Muscle layer of colon (tissue), 2 donors: ENCODE results near the gene LCE5A.
"Not testable (repeated sequence)": the region's sequence is repeated elsewhere in the genome, so short reads cannot be mapped to it uniquely, and the experiment has no call there.

Experiments used
- H3K27ac ChIP-seq: one replicate; pipeline ENCODE4 v1.7.0; 2013; ENCODE audit warnings: low read depth, mild to moderate bottlenecking, low read length, moderate library complexity
- H3K27me3 ChIP-seq, 2 donors: one replicate each; pipeline ENCODE4 v1.7.0; 2013; ENCODE audit warnings: low read length in 2 of 2, mild to moderate bottlenecking in 2 of 2; ENCODE audit not compliant: insufficient read depth in 2 of 2, control insufficient read depth in 1 of 2
- H3K36me3 ChIP-seq: one replicate; pipeline ENCODE4 v1.7.0; 2013; ENCODE audit warnings: mild to moderate bottlenecking, low read length; ENCODE audit not compliant: insufficient read depth
- H3K4me1 ChIP-seq: one replicate; pipeline ENCODE4 v1.7.0; 2013; ENCODE audit warnings: mild to moderate bottlenecking, low read length; ENCODE audit not compliant: insufficient read depth
- H3K4me3 ChIP-seq, 2 donors: one replicate each; pipeline ENCODE4 v1.7.0; 2013; ENCODE audit warnings: low read length in 2 of 2, low read depth in 1 of 2, mild to moderate bottlenecking in 1 of 2, moderate library complexity in 1 of 2
- H3K9ac ChIP-seq: one replicate; pipeline ENCODE4 v1.7.0; 2013; ENCODE audit warnings: low read length
- H3K9me3 ChIP-seq: one replicate; pipeline ENCODE4 v1.7.0; 2013; ENCODE audit warnings: mild to moderate bottlenecking, low read length
- donor health status: abdominal sarcoma.
- donor health status: Adenocarcinoma of cecum.

The LCE5A gene

DNA sequence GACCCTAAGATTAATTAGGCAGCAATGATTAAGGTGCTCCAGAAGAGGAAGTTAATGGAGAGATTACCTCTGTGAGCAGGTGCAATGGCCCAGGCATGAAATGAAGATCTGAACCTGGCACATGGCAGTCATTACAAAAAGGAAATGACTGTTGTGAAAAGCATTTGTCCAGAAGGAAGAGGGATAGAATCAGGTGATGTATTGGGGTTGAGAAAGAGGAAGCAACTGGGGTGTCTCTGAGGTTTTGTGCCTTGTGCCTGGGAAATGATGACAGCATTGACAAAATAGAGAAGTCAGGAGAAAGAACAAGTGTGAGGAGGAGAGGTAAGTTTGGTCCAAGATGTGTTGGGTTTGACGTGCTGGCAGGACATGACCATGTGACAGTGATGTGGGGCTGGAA is 9.2 kb downstream of the LCE5A start:
- peaks cover 9 to 10% of the 10 kb centered on the region in 2 donors for H3K27me3 ChIP-seq
- no peak overlapping the region for H3K9ac ChIP-seq
- no peaks in the 10 kb centered on the region for H3K4me1 ChIP-seq
- H3K36me3 ChIP-seq = no peaks in the 10 kb centered on the region
- no peak overlapping the region for H3K27ac ChIP-seq
- H3K4me3 ChIP-seq = no peak overlapping the region
- no peaks in the 10 kb centered on the region for H3K9me3 ChIP-seq

DNA sequence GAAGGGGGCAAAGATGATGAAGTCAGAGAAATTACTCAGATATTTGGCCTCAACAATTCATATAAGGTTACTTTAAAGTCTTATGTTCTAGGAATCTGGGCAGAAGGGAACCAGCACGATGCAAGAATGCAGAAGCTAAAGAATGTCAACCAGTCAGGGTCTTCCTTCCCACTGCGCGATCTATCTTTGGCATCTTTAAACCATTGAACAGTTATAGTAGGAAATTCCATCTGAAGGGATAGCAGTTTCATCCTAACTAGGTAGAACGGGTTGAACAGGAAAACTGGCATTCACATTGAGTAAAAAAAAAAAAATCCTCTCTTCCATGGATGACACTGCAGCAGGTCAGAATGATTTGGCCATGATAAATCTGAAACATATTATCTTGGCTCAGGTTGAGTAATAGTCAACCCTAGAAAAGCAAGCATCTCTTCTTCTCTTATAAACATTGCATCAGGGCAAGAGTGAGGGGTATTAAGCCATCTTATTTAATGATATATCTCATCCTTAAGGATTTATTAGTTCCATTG is 10.0 kb downstream of the LCE5A start:
- no peaks in the 10 kb centered on the region for H3K9me3 ChIP-seq
- peaks cover 6 to 10% of the 10 kb centered on the region in 2 donors for H3K27me3 ChIP-seq
- H3K36me3 ChIP-seq = no peaks in the 10 kb centered on the region
- H3K27ac ChIP-seq = no peak overlapping the region
- no peak overlapping the region for H3K4me3 ChIP-seq
- no peak overlapping the region for H3K9ac ChIP-seq
- H3K4me1 ChIP-seq = no peaks in the 10 kb centered on the region

DNA sequence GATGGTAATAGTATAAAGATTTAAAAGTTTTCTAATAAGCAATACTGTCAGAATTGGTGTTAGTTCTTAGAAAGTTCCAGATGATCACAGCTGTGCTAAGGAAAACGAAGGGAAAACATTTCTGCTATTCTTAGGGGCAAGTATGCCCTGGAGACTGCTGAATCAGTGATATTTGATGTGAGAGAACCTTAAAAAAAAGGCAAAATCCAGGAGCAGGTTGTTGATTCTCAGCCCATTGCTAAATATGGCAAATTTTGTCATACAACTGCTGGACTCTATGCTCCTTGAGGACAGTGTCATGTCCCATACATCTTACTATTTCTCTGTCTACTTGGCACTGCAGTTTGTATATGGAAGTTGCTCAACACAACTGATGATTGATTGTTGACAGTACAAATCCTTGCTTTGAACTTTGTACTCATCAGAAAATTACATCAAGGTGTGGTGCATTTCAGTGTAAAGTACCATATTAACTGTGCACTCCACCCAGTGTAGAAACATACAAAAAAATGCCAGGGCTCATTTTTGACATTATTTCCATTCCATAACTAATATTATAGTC is 14.6 kb downstream of the LCE5A start:
- H3K36me3 ChIP-seq = no peaks in the 10 kb centered on the region
- H3K27me3 ChIP-seq = no peaks in the 10 kb centered on the region
- no peak overlapping the region for H3K27ac ChIP-seq
- no peak overlapping the region for H3K9ac ChIP-seq
- H3K4me3 ChIP-seq = no peak overlapping the region
- H3K9me3 ChIP-seq = no peaks in the 10 kb centered on the region
- no peaks in the 10 kb centered on the region for H3K4me1 ChIP-seq

DNA sequence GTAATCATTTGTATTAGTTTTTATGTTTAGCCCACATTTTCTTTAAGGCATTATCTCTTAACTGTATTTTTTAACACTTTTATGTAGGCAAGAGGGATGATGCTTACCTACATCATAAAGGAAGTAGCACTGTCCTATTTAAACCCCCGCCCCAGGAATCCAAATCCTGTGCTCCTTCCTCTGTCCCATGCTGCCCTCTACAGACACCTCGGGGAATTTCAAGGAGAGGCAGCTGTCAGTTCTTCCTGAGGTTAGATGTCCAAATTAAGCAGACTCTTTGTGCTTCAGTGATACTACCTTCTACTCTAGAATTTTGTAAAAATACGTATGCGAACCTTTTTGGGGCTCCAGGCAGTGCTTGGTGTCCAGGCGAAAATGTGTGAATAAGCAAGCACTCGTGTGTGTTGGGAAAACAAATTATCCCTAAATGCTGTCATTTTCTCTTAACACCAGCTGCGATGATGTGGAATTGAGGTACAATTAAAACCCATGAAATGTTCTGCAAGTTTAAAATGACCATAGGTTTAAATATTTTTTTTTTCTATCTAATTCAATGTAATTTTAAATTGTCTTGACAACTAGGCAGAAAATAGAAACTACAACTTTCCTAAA is 22.8 kb downstream of the LCE5A start:
- Histone ChIP-seq H3K27ac (no peak overlapping the region), H3K4me1 (no peaks in the 10 kb centered on the region), H3K9me3 (no peaks in the 10 kb centered on the region), H3K27me3 (no peaks in the 10 kb centered on the region), H3K4me3 (no peak overlapping the region), H3K36me3 (no peaks in the 10 kb centered on the region), H3K9ac (no peak overlapping the region)

DNA sequence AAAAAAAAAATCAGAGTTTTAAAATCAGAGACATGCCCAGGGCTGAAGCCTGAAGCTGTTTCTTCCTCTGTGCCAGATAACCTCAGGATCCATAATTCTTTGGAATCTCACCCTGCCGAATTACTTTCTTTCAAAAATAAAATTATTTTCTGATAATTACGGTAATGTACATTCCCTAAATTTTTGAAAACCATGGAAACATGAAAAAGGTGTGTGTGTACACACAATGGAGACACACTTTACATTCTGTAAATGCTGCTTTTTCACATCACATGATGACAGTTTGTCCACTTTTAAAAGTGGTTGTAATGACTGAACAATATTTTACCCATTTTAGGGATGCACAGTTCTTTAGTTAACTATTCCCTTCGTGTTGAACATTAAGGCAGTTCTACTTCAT is 25.2 kb downstream of the LCE5A start:
- H3K9me3 ChIP-seq = no peaks in the 10 kb centered on the region
- H3K9ac ChIP-seq = no peak overlapping the region
- no peaks in the 10 kb centered on the region for H3K36me3 ChIP-seq
- H3K27ac ChIP-seq = no peak overlapping the region
- H3K4me1 ChIP-seq = no peaks in the 10 kb centered on the region
- H3K27me3 ChIP-seq = no peaks in the 10 kb centered on the region
- H3K4me3 ChIP-seq = no peak overlapping the region

DNA sequence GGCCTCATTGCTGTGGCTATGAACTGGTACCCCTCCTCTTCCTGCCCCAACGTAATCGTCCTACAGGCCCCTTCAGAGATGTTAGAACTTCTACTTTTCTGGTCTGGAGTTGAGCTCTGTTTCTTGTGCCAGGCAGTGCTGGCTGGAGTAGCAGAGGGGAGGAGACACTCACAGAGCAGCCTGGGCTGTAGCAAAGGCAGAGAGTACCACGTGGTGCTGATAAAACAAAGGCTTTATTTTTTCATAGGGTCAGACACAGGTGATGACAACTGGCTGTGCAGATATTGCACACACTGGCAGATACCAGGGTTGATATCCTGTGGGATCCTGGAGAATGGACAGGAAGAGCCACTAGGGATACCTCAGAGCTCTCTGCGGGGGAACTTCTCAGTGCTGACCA is 26.9 kb downstream of the LCE5A start:
- Histone ChIP-seq H3K4me1 (no peaks in the 10 kb centered on the region), H3K9ac (no peak overlapping the region)

DNA sequence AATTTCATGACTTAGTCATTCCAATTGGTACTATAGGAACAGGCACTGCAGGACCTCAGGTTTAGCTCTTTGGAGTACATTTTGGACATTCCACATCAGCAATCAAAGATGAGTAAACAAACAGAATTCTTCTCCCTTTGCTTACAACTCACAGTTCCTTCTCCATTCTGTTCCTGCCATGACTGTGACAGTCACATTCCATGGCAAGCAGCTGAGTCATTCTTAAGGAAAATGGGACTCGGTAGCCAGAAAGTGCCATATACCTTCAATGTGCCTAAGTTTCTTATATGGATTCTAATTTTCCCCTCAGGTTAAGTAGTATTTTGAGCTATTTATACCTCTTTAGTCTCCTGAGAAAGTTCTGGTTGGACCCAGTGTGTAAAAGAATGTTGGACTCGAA is 29.3 kb downstream of the LCE5A start:
- no peak overlapping the region for H3K9ac ChIP-seq
- no peaks in the 10 kb centered on the region for H3K9me3 ChIP-seq
- H3K27ac ChIP-seq = no peak overlapping the region
- H3K36me3 ChIP-seq = no peaks in the 10 kb centered on the region
- no peak overlapping the region for H3K4me3 ChIP-seq
- H3K27me3 ChIP-seq = no peaks in the 10 kb centered on the region
- H3K4me1 ChIP-seq = no peaks in the 10 kb centered on the region

More for the DNA sequence above, 26.9 kb downstream of the LCE5A start:
- Histone ChIP-seq H3K27ac (no peak overlapping the region), H3K4me3 (no peak overlapping the region), H3K9me3 (no peaks in the 10 kb centered on the region), H3K36me3 (no peaks in the 10 kb centered on the region), H3K27me3 (no peaks in the 10 kb centered on the region)

DNA sequence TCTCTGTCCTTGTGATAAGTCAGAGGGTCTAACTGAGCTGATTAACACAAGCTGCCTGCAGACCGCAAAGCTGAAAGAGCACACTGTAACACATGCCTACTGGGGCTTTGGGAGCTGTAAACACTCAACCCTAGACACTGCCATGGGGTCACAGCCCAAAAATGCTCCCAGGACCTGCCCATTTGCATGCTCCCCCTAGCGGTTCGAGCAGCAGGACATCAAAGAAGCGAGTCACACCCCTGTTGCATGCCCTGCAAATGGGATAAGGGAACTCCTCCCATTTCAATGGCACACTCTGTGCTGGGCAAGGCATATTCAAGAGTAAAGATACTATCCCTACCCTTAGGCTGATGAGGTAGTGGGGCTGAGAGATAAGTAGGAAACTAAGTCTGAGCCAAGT is 33.2 kb downstream of the LCE5A start:
- no peaks in the 10 kb centered on the region for H3K9me3 ChIP-seq
- no peaks in the 10 kb centered on the region for H3K4me1 ChIP-seq
- H3K27me3 ChIP-seq = no peaks in the 10 kb centered on the region
- no peak overlapping the region for H3K9ac ChIP-seq
- no peak overlapping the region for H3K27ac ChIP-seq
- H3K36me3 ChIP-seq = no peaks in the 10 kb centered on the region
- H3K4me3 ChIP-seq = no peak overlapping the region

DNA sequence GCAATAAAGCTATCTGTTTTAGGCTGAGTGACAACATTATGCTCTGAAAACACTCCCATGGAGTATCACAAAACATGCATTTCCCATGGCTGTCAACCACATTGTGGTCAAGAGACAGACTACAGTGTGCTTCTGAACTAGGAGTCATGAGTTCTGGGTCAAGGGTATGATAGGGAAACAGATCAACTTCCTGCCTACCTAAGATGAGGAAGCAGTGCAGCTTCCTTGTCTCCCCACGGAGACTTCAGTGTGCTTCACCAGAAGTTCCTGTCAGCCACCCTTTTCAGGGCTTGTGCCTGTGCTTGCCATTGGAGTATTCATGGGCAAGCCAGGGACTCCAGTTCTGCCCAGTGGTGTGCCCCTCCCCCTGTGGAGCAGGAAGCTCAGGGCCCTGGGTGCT is 36.1 kb downstream of the LCE5A start:
- Histone ChIP-seq H3K4me1 (no peaks in the 10 kb centered on the region), H3K9ac (no peak overlapping the region), H3K27ac (no peak overlapping the region), H3K36me3 (no peaks in the 10 kb centered on the region), H3K27me3 (no peaks in the 10 kb centered on the region), H3K4me3 (no peak overlapping the region), H3K9me3 (no peaks in the 10 kb centered on the region)

DNA sequence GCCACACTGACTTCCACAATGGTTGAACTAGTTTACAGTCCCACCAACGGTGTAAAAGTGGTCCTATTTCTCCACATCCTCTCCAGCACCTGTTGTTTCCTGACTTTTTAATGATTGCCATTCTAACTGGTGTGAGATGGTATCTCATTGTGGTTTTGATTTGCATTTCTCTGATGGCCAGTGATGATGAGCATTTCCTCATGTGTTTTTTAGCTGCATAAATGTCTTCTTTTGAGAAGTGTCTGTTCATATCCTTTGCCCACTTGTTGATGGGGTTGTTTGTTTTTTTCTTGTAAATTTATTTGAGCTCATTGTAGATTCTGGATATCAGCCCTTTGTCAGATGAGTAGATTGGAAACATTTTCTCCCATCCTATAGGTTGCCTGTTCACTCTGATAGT is 37.8 kb downstream of the LCE5A start:
- H3K27ac ChIP-seq, H3K9ac ChIP-seq, H3K36me3 ChIP-seq, H3K4me1 ChIP-seq, H3K4me3 ChIP-seq, H3K27me3 ChIP-seq, H3K9me3 ChIP-seq: not testable (repeated sequence)
